ENCODE results near the gene OR51B5. TPM values are rescaled to one million over a fixed set of nuclear protein-coding genes. Genes with fewer than 3 reads are reported as not detected.
"Not testable (repeated sequence)": the region's sequence is repeated elsewhere in the genome, so short reads cannot be mapped to it uniquely, and the experiment has no call there.

The OR51B5 gene
- polyA plus RNA-seq, 3 donors, result not detected

- no peaks in the 10 kb centered on the region for H3K9me3 ChIP-seq (replicated peaks in 1 of 2; ENCODE audit: control insufficient read depth in 1 of 2, insufficient read depth in 1 of 2, low read length in 2 of 2)
- intact Hi-C loops (cut with micrococcal nuclease), result no loop called here
- no peak for DNase-seq
- Mint-ChIP-seq H3K9me3 (peaks cover 0 to 3% (median 0%) of the 10 kb centered on the region in 7 donors), H3K27me3 (ENCODE audit: low read depth in 3 of 3) (peaks cover 0 to 4% (median 0%) of the 10 kb centered on the region in 3 donors), H3K27ac (no peak overlapping the region), H3K4me1 (peaks cover 3% of the 10 kb centered on the region), H3K36me3 (no peaks in the 10 kb centered on the region), H3K4me3 (no peak overlapping the region)
- H3K4me2 ChIP-seq (replicated peaks; ENCODE audit: extremely low read depth, low read length, poor library complexity, severe bottlenecking), result no peak overlapping the region
- no peak overlapping the region for H3K9ac ChIP-seq (ENCODE audit: insufficient read depth, low read length, poor library complexity, severe bottlenecking)
- H3K36me3 ChIP-seq (replicated peaks in 1 of 2; ENCODE audit: control insufficient read depth in 1 of 2, insufficient read depth in 2 of 2, low read length in 2 of 2), result no peaks in the 10 kb centered on the region
- H3K4me3 ChIP-seq (replicated peaks in 1 of 3; ENCODE audit: low read depth in 2 of 3, low read length in 3 of 3), result no peak overlapping the region
- no peaks in the 10 kb centered on the region for H3K4me1 ChIP-seq (ENCODE audit: control insufficient read depth in 1 of 2, insufficient read depth in 2 of 2, low read length in 2 of 2)
- no peaks in the 10 kb centered on the region for H3K27me3 ChIP-seq (ENCODE audit: control insufficient read depth in 2 of 2, insufficient read depth in 2 of 2, low read length in 2 of 2)
- no peak for TF ChIP-seq CTCF (IDR thresholded peaks at IDR 0.05)
- no peak overlapping the region for H2AFZ ChIP-seq (ENCODE audit: insufficient read depth, low read depth, low read length, poor library complexity, severe bottlenecking)
- WGBS (ENCODE audit: insufficient coverage), result no CpG with 5 or more reads among the region's 1 CpG
- H4K20me1 ChIP-seq (ENCODE audit: insufficient read depth, low read length), result no peaks in the 10 kb centered on the region
- H3K79me2 ChIP-seq (ENCODE audit: insufficient read depth, low read length), result no peaks in the 10 kb centered on the region
- no peak overlapping the region for H3K27ac ChIP-seq (ENCODE audit: low read depth in 1 of 2, low read length in 2 of 2)
Measured at GRCh38 chr11:5366856-5367255, 23.5 kb upstream of the OR51B5 start.

GRCh38 chr11:5366365-5366764 lies 23.0 kb upstream of the OR51B5 start:
- H3K4me1 ChIP-seq (ENCODE audit: control insufficient read depth in 1 of 2, insufficient read depth in 2 of 2, low read length in 2 of 2); H3K27ac Mint-ChIP-seq; H3K9me3 Mint-ChIP-seq; H2AFZ ChIP-seq (ENCODE audit: insufficient read depth, low read depth, low read length, poor library complexity, severe bottlenecking); H3K4me2 ChIP-seq (replicated peaks; ENCODE audit: extremely low read depth, low read length, poor library complexity, severe bottlenecking); H3K79me2 ChIP-seq (ENCODE audit: insufficient read depth, low read length); DNase-seq; H3K36me3 Mint-ChIP-seq; H3K9me3 ChIP-seq (replicated peaks in 1 of 2; ENCODE audit: control insufficient read depth in 1 of 2, insufficient read depth in 1 of 2, low read length in 2 of 2); H3K9ac ChIP-seq (ENCODE audit: insufficient read depth, low read length, poor library complexity, severe bottlenecking); H3K27me3 ChIP-seq (ENCODE audit: control insufficient read depth in 2 of 2, insufficient read depth in 2 of 2, low read length in 2 of 2); H3K36me3 ChIP-seq (replicated peaks in 1 of 2; ENCODE audit: control insufficient read depth in 1 of 2, insufficient read depth in 2 of 2, low read length in 2 of 2); H4K20me1 ChIP-seq (ENCODE audit: insufficient read depth, low read length); H3K27me3 Mint-ChIP-seq (ENCODE audit: low read depth in 3 of 3); H3K27ac ChIP-seq (ENCODE audit: low read depth in 1 of 2, low read length in 2 of 2); H3K4me1 Mint-ChIP-seq; intact Hi-C loops (cut with micrococcal nuclease); H3K4me3 Mint-ChIP-seq; H3K4me3 ChIP-seq (replicated peaks in 1 of 3; ENCODE audit: low read depth in 2 of 3, low read length in 3 of 3): not testable (repeated sequence)
- 98% methylated on average over 5 of the region's 6 CpGs for WGBS (ENCODE audit: insufficient coverage)

Data from CD14-positive monocyte (primary cell).